Coronary artery (tissue), 2 donors: Measurements from ENCODE around the gene TSPY4.
"Not testable (repeated sequence)": the region's sequence is repeated elsewhere in the genome, so short reads cannot be mapped to it uniquely, and the experiment has no call there.

Experiments used
- DNase-seq: peaks from one replicate; pipeline ENCODE4 v3.0.0-alpha.2; 2017; ENCODE audit warnings: low spot score
- H3K27ac ChIP-seq, 2 donors: fragments of 200-600 bp; sonication (generic); one replicate each; pipeline ENCODE4 v1.5.1; 2016 to 2019
- H3K4me3 ChIP-seq: fragments of 200-600 bp; sonication (generic); 2 replicates; pipeline ENCODE4 v1.5.1; 2016; ENCODE audit warnings: mild to moderate bottlenecking, moderate library complexity
- TF ChIP-seq, protein P1 (sequence below): fragments of 200-600 bp; sonication (generic); IDR thresholded peaks from one replicate; pipeline ENCODE4 v1.5.1; 2019; ENCODE audit warnings: antibody characterized with exemption

The TSPY4 gene, protein sequence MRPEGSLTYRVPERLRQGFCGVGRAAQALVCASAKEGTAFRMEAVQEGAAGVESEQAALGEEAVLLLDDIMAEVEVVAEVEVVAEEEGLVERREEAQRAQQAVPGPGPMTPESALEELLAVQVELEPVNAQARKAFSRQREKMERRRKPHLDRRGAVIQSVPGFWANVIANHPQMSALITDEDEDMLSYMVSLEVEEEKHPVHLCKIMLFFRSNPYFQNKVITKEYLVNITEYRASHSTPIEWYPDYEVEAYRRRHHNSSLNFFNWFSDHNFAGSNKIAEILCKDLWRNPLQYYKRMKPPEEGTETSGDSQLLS

GRCh38 chrY:9337164-9337563, at the start of gene TSPY4:
TSS of gene TSPY4 (plus strand) at chrY:9337464. CDS start at chrY:9337510, 46 bp downstream.
- not testable (repeated sequence) for DNase-seq, H3K27ac ChIP-seq, H3K4me3 ChIP-seq

DNA sequence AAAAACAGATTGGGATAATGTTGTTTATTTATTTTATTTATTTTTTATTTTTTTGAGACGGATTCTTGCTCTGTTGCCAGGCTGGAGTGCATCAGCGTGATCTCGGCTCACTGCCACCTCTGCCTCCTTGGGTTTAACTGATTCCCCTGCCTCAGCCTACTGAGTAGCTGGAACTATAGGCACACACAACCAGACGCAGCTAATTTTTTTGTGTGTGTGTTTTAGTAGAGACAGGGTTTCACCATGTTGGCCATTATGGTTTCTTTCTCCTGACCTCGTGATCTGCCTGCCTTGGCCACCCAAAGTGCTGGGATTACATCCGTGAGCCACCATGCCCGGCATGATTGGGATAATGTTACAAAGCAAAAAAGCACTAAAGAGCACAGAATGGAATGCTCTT, 16.3 kb upstream of the TSPY4 start:
- TF ChIP-seq, protein P1, sequence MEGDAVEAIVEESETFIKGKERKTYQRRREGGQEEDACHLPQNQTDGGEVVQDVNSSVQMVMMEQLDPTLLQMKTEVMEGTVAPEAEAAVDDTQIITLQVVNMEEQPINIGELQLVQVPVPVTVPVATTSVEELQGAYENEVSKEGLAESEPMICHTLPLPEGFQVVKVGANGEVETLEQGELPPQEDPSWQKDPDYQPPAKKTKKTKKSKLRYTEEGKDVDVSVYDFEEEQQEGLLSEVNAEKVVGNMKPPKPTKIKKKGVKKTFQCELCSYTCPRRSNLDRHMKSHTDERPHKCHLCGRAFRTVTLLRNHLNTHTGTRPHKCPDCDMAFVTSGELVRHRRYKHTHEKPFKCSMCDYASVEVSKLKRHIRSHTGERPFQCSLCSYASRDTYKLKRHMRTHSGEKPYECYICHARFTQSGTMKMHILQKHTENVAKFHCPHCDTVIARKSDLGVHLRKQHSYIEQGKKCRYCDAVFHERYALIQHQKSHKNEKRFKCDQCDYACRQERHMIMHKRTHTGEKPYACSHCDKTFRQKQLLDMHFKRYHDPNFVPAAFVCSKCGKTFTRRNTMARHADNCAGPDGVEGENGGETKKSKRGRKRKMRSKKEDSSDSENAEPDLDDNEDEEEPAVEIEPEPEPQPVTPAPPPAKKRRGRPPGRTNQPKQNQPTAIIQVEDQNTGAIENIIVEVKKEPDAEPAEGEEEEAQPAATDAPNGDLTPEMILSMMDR = no peak
- Histone ChIP-seq H3K4me3 (no peak overlapping the region), H3K27ac (no peak overlapping the region)
- no peak for DNase-seq

DNA sequence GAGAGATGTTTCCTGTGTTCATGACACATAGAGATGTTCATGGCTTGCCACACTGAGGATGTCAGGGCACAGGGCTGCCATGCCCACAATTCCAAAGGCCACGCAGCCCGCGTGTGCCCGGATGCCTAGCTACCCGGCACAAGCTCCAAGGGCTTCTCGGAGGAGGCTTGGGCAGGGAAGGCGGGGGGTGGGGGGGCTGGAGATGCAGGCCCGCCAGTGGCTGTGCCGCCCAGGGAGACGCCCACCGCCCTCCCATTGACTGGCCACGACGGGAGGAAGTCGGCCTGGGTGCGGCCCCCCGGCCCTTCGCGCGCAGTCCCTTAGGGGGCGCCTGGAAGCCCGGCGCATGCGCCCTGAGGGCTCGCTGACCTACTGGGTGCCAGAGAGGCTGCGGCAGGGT, 20.2 kb downstream of the TSPY4 start, which contains the start of gene TSPY8:
TSS of gene TSPY8 (plus strand) at position 301 of the 400 bp plus-strand sequence. CDS start at position 347, 46 bp downstream.
- H3K4me3 ChIP-seq, DNase-seq, H3K27ac ChIP-seq: not testable (repeated sequence)
